K562 (cell line): Measurements from ENCODE around the gene DPP4. TPM values are rescaled to one million over a fixed set of nuclear protein-coding genes. Genes with fewer than 3 reads are reported as not detected.

Experiments used
- ATAC-seq: fragments of 200-7000 bp; cut with Tn5 transposase; 3 replicates; pipeline ENCODE4 v1.9.1; 2020; ENCODE audit warnings: moderate library complexity
- BruUV-seq: library from RNA; stranded (reverse); fragments of 400-500 nt; replicated peaks from 2 replicates; lab custom pipeline; 2021; lab: Mats Ljungman, UMichigan
- CTCF ChIA-PET: fragments of 300-600 bp; formaldehyde crosslinking; extraction: SDS; loops from one replicate; lab custom pipeline; 2021; ENCODE audit warnings: low intra/inter-chr PET ratio; lab: Yijun Ruan, JAX
- POLR2A ChIA-PET: fragments of 300-600, 350-650 bp; sonication (Branson Sonifier 250); formaldehyde crosslinking; extraction: SDS; loops from one replicate; lab custom pipeline; 2021; ENCODE audit warnings: antibody characterized with exemption, inconsistent platforms; lab: Yijun Ruan, JAX
- DNase-seq, 4 experiments: peaks; one replicate each; pipeline versions ENCODE4 v3.0.0 to v3.0.0-alpha.2; 2011 to 2018; ENCODE audit warnings: low spot score in 3 of 4, mixed read lengths in 3 of 4; ENCODE audit errors: extremely low read depth in 1 of 4
- FAIRE-seq: peaks from 2 replicates; lab custom pipeline; 2011; peaks lifted over from hg19 to GRCh38; lab: Jason Lieb, UNC
- H2AFZ ChIP-seq: 2 replicates; pipeline ENCODE4 v1.6.0; 2011; ENCODE audit warnings: low read depth, low read length, control low read depth, inconsistent platforms
- H3K27ac ChIP-seq: fragments of 200-600 bp; 3 replicates; pipeline ENCODE4 v1.8.0; 2011; ENCODE audit warnings: low read depth, mild to moderate bottlenecking, control low read depth, inconsistent platforms, low read length, moderate library complexity, mixed read lengths; ENCODE audit errors: extremely low read depth
- H3K27me3 ChIP-seq, 2 experiments: fragments of 300-600 bp in 1 of 2; 2 replicates in 1 of 2; 3 replicates in 1 of 2; pipeline versions ENCODE4 v1.6.0 to v1.8.0; 2011; ENCODE audit warnings: inconsistent platforms in 2 of 2, low read length in 2 of 2, mild to moderate bottlenecking in 1 of 2, mixed read lengths in 1 of 2, moderate library complexity in 1 of 2; ENCODE audit not compliant: control insufficient read depth in 2 of 2, insufficient read depth in 2 of 2
- H3K36me3 ChIP-seq: fragments of 300-600 bp; 3 replicates; pipeline ENCODE4 v1.8.0; 2011; ENCODE audit warnings: mild to moderate bottlenecking, low read length, inconsistent platforms; ENCODE audit not compliant: control insufficient read depth, insufficient read depth
- H3K4me1 ChIP-seq, 2 experiments: fragments of 200-600 bp in 1 of 2; replicated peaks in 1 of 2; 2 replicates in 1 of 2; 3 replicates in 1 of 2; pipeline versions ENCODE4 v1.5.1 to v1.8.0; 2011; ENCODE audit warnings: inconsistent platforms in 2 of 2, low read length in 2 of 2, mild to moderate bottlenecking in 1 of 2, mixed read lengths in 1 of 2, moderate library complexity in 1 of 2; ENCODE audit not compliant: control insufficient read depth in 2 of 2, insufficient read depth in 2 of 2
- H3K4me2 ChIP-seq: 2 replicates; pipeline ENCODE4 v1.6.1; 2011; ENCODE audit warnings: low read length, control low read depth, inconsistent platforms, mixed read lengths; ENCODE audit not compliant: insufficient read depth
- H3K4me3 ChIP-seq: fragments of 200-600 bp; sonication (generic), shearing (Covaris generic); 2 replicates; pipeline ENCODE4 v1.5.1; 2016; ENCODE audit warnings: control low read depth, inconsistent platforms
- H3K79me2 ChIP-seq: fragments of 200-600 bp; 3 replicates; pipeline ENCODE4 v1.8.0; 2011; ENCODE audit warnings: low read length, inconsistent platforms; ENCODE audit not compliant: control insufficient read depth, insufficient read depth
- H3K9ac ChIP-seq, 2 experiments: 2 replicates each; pipeline versions ENCODE4 v1.6.0 to v1.6.1; 2011; ENCODE audit warnings: low read depth in 2 of 2, low read length in 2 of 2, control low read depth in 1 of 2, inconsistent platforms in 1 of 2, mild to moderate bottlenecking in 1 of 2, mixed read lengths in 1 of 2; ENCODE audit not compliant: insufficient read depth in 1 of 2
- H3K9me1 ChIP-seq: one replicate; pipeline ENCODE4 v1.6.0; 2011; ENCODE audit warnings: inconsistent platforms, mild to moderate bottlenecking, low read length, moderate library complexity; ENCODE audit not compliant: control insufficient read depth, insufficient read depth
- H3K9me3 ChIP-seq: replicated peaks from 2 replicates; pipeline ENCODE4 v1.5.1; 2011; ENCODE audit warnings: low read depth, low read length, inconsistent platforms; ENCODE audit not compliant: control insufficient read depth, insufficient read depth
- H4K20me1 ChIP-seq: replicated peaks from 2 replicates; pipeline ENCODE4 v1.6.1; 2011; ENCODE audit warnings: low read length, inconsistent platforms, mixed read lengths; ENCODE audit not compliant: control insufficient read depth, insufficient read depth
- CCAR2 ChIP-seq: fragments of 200-400 bp; formaldehyde crosslinking; IDR thresholded peaks from 2 replicates; pipeline ENCODE4 v1.6.1; 2017; ENCODE audit warnings: mild to moderate bottlenecking, low read depth, low read length
- ETV1 ChIP-seq: fragments of 450-650 bp; conservative IDR thresholded peaks from 2 replicates; pipeline ENCODE4 v1.6.1; 2016; ENCODE audit warnings: missing genetic modification characterization, control low read depth, low read depth, missing compliant biosample characterization
- IRF9 ChIP-seq: fragments of 450-650 bp; IDR thresholded peaks from 2 replicates; pipeline ENCODE4 v1.6.1; 2016; ENCODE audit warnings: missing biosample characterization, missing genetic modification characterization
- MTA2 ChIP-seq: fragments of 450-650 bp; IDR thresholded peaks from 2 replicates; pipeline ENCODE4 v1.6.1; 2016; ENCODE audit warnings: low read depth
- NFATC3 ChIP-seq: fragments of 450-650 bp; IDR thresholded peaks from 2 replicates; pipeline ENCODE4 v1.6.1; 2017; ENCODE audit warnings: mild to moderate bottlenecking
- PTBP1 ChIP-seq: fragments of 200-400 bp; formaldehyde crosslinking; IDR thresholded peaks from 2 replicates; pipeline ENCODE4 v1.6.1; 2017; ENCODE audit warnings: low read depth, low read length
- SMARCB1 ChIP-seq: IDR thresholded peaks from 2 replicates; pipeline ENCODE4 v1.6.1; 2011; ENCODE audit warnings: improper control_type of control experiment, low read depth; ENCODE audit not compliant: insufficient read length
- SREBF2 ChIP-seq: sonication (generic); formaldehyde crosslinking; IDR thresholded peaks from 2 replicates; pipeline ENCODE4 v1.4.0; 2020; ENCODE audit warnings: mild to moderate bottlenecking, missing genetic modification reagents
- TCFL5 ChIP-seq: fragments of 250-450 bp; sonication (Bioruptor Pico); conservative IDR thresholded peaks from 2 replicates; pipeline ENCODE4 v1.6.1; 2021; ENCODE audit warnings: mild to moderate bottlenecking, moderate library complexity, matching md5 sums
- TFE3 ChIP-seq: fragments of 450-650 bp; formaldehyde crosslinking; IDR thresholded peaks from 2 replicates; pipeline ENCODE4 v1.4.0; 2020; ENCODE audit warnings: mild to moderate bottlenecking, mixed read lengths
- THRB ChIP-seq: fragments of 450-650 bp; formaldehyde crosslinking; conservative IDR thresholded peaks from 2 replicates; pipeline ENCODE4 v1.4.0; 2022; ENCODE audit warnings: mild to moderate bottlenecking, missing genetic modification characterization
- ZC3H8 ChIP-seq: fragments of 450-650 bp; IDR thresholded peaks from 2 replicates; pipeline ENCODE4 v1.6.1; 2017
- ZFP1 ChIP-seq: fragments of 450-650 bp; formaldehyde crosslinking; IDR thresholded peaks from 2 replicates; pipeline ENCODE4 v1.4.0; 2020; ENCODE audit warnings: mild to moderate bottlenecking, mixed read lengths
- ZNF121 ChIP-seq: sonication (generic); formaldehyde crosslinking; conservative IDR thresholded peaks from 2 replicates; pipeline ENCODE4 v1.8.0; 2022; ENCODE audit warnings: missing genetic modification reagents
- WGBS: fragments of 100-300 bp; shearing (Covaris generic); methylation state at CpG from one replicate; pipeline ENCODE4 v1.1.6; 2016; ENCODE audit warnings: low coverage, mixed read lengths; ENCODE audit not compliant: insufficient coverage; ENCODE audit errors: missing lambda C conversion rate; 5-methylcytosine and 5-hydroxymethylcytosine counted together
- in situ Hi-C: fragments of 300-500 bp; cut with MboI; formaldehyde crosslinking; loops from 4 replicates; pipeline ENCODE4 v1.15.0; 2018; ENCODE audit warnings: inconsistent platforms, mixed read lengths
- intact Hi-C: fragments of 100-400 bp; cut with micrococcal nuclease; formaldehyde crosslinking; loops from 2 replicates; pipeline ENCODE4 v1.14.2; 2022
- polyA plus RNA-seq, 8 experiments: library from polyadenylated mRNA; depleted of rRNA in 4 of 8; stranded (reverse) in 5 of 8; unstranded in 3 of 8; fragments of >200 nt; fragmentation: Nextera tagmentation in 2 of 8; fragmentation: Illumina TruSeq in 1 of 8; extraction: Ambion mirVana in 2 of 8; extraction: Trizol in 1 of 8; gene quantifications; 2 replicates each; pipeline versions ENCODE4 v1.2.1 to v1.2.3, GENCODE V29; 2011 to 2014; ENCODE audit warnings: inconsistent platforms in 1 of 8, missing spikeins in 1 of 8
- total RNA-seq, 7 experiments: library from RNA; depleted of rRNA in 6 of 7; stranded (reverse); fragments of >200 nt in 6 of 7; fragmentation: Illumina TruSeq in 2 of 7; extraction: Trizol in 2 of 7; gene quantifications; 2 replicates each; pipeline versions ENCODE4 v1.2.1 to v1.2.3, GENCODE V29; 2011 to 2021; ENCODE audit warnings: low replicate concordance in 1 of 7
- TF ChIP-seq, protein P1 (sequence below): sonication (generic); formaldehyde crosslinking; IDR thresholded peaks from 2 replicates; pipeline ENCODE4 v1.8.0; 2022; ENCODE audit warnings: mild to moderate bottlenecking, missing genetic modification reagents
- TF ChIP-seq, protein P2 (sequence below): fragments of 450-650 bp; IDR thresholded peaks from 2 replicates; pipeline ENCODE4 v1.6.1; 2017; ENCODE audit warnings: mild to moderate bottlenecking, moderate library complexity

DPP4 gene
- total and polyA plus RNA-seq, 9 of the 15 experiments (the other 6 are each of a cell fraction or from before 2014, with no cell fraction given), result 0.11 TPM; not detected in 8

- TF ChIP-seq TFE3 (no peak), MTA2 (no peak), ZNF121 (CRISPR knock-in tag) (no peak), PTBP1 (no peak), CCAR2 (no peak)
- TF ChIP-seq, protein P1, sequence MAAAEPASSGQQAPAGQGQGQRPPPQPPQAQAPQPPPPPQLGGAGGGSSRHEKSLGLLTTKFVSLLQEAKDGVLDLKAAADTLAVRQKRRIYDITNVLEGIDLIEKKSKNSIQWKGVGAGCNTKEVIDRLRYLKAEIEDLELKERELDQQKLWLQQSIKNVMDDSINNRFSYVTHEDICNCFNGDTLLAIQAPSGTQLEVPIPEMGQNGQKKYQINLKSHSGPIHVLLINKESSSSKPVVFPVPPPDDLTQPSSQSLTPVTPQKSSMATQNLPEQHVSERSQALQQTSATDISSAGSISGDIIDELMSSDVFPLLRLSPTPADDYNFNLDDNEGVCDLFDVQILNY (CRISPR knock-in tag), result no peak
Measured at GRCh38 chr2:162074632-162074895, 549 bp upstream of the DPP4 start (continued).

DNA sequence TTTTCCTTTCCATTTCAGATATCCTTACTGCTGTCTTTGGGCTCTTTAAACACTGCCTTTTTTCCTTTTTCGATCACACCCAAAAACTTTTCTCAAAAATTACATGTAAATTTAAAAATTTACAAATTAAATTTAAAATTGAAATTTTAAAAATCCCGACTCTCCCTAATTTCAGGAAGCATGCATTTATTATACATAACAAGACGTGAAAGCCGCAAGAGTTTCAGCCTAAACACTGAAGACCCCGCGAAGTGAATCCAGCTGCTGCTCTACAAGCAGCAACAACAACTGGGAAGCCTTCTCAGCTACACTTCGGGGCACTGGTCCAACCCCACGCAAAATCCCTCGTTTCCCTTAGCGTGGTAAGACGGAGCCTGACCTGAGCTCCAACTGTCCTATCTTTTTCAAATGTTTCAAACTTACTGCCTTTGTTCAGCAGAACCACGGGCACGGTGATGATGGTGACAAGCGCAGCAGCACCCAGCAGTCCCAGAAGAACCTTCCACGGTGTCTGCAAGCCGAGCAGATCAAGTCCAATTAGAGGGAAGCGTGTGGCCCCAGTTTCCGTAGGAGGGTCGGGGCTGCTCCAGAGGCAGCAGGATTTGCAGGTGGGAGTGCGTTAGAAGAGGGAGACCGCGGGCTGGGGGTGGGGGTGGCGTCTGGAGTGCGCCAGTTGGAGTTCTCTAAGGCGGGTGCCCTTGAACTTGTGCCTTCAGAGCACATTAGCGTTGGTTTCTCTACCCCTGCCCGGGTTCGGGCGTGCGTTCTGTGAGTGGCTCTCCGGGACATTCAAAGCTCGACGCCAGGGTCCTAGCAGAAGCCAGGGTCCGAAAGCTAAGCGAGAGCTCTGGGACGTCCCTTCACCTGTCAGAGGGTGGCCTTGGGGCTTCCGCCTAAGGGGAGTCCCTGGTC lies 783 bp downstream of the DPP4 start:
- H3K4me1 ChIP-seq, result no peaks in the 10 kb centered on the region
- H3K9me3 ChIP-seq, result no peaks in the 10 kb centered on the region; the same call in 1 of the 2 replicates
- intact Hi-C loops (no loop called here), in situ Hi-C loops (no loop called here)
- FAIRE-seq (no peak), ATAC-seq (no peak), DNase-seq (no peak)
- no peak overlapping the region for H3K27ac ChIP-seq
- no peak overlapping the region for H3K9ac ChIP-seq
- H2AFZ ChIP-seq, result no peak overlapping the region
- H4K20me1 ChIP-seq, result no peaks in the 10 kb centered on the region
- H3K27me3 ChIP-seq, result 0 out of 5 replicates have a peak, but pooled peaks cover 0 to 9% of the 10 kb centered on the region in 2 experiments
- under 1% methylated on average over 33 of the region's 37 CpGs for WGBS
- no TSS peak for BruUV-seq
- CTCF ChIA-PET, result no interaction called here
- H3K4me2 ChIP-seq, result no peak overlapping the region
- no peaks in the 10 kb centered on the region for H3K9me1 ChIP-seq
- no peaks in the 10 kb centered on the region for H3K79me2 ChIP-seq
- POLR2A ChIA-PET, result no interaction called here
- no peaks in the 10 kb centered on the region for H3K36me3 ChIP-seq
- no peak overlapping the region for H3K4me3 ChIP-seq
- TF ChIP-seq NFATC3 (no peak), SREBF2 (no peak), THRB (CRISPR knock-in tag) (no peak), ZC3H8 (no peak), IRF9 (tag) (no peak), TCFL5 (CRISPR knock-in tag) (no peak), SMARCB1 (no peak), ETV1 (tag) (no peak), ZFP1 (CRISPR knock-in tag) (no peak)
- TF ChIP-seq, protein P2, sequence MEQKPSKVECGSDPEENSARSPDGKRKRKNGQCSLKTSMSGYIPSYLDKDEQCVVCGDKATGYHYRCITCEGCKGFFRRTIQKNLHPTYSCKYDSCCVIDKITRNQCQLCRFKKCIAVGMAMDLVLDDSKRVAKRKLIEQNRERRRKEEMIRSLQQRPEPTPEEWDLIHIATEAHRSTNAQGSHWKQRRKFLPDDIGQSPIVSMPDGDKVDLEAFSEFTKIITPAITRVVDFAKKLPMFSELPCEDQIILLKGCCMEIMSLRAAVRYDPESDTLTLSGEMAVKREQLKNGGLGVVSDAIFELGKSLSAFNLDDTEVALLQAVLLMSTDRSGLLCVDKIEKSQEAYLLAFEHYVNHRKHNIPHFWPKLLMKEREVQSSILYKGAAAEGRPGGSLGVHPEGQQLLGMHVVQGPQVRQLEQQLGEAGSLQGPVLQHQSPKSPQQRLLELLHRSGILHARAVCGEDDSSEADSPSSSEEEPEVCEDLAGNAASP, result no peak
